Smooth muscle cell (in vitro differentiated cells): Measurements from ENCODE around the gene DLGAP1. TPM values are rescaled to one million over a fixed set of nuclear protein-coding genes. Genes with fewer than 3 reads are reported as not detected.
A peak's percentile ranks its signal among the peaks of the same experiment; 100 is the strongest.

Source experiments
- DNase-seq: peaks from one replicate; lab custom pipeline; 2025; ENCODE audit not compliant: unreplicated experiment; lab: John Stamatoyannopoulos, UW
- H2AFZ ChIP-seq: fragments of 200-600 bp; sonication (generic); 2 replicates; pipeline ENCODE4 v1.6.0; 2016; ENCODE audit warnings: antibody characterized with exemption, low read depth, mild to moderate bottlenecking
- H3F3A ChIP-seq: fragments of 200-600 bp; sonication (generic); 2 replicates; pipeline ENCODE4 v1.6.0; 2017; ENCODE audit warnings: antibody characterized with exemption, low read depth
- H3K27ac ChIP-seq: fragments of 200-600 bp; sonication (generic); 2 replicates; pipeline ENCODE4 v1.5.1; 2016; ENCODE audit warnings: low read depth, mild to moderate bottlenecking
- H3K27me3 ChIP-seq: fragments of 200-600 bp; sonication (generic); 2 replicates; pipeline ENCODE4 v1.6.1; 2016; ENCODE audit warnings: low read depth, mild to moderate bottlenecking
- H3K36me3 ChIP-seq: fragments of 200-600 bp; sonication (generic); 2 replicates; pipeline ENCODE4 v1.5.1; 2016; ENCODE audit warnings: low read depth
- H3K4me1 ChIP-seq: fragments of 200-600 bp; sonication (generic); 2 replicates; pipeline ENCODE4 v1.5.1; 2016; ENCODE audit warnings: low read depth
- H3K4me2 ChIP-seq: fragments of 200-600 bp; sonication (generic); 2 replicates; pipeline ENCODE4 v1.6.0; 2016; ENCODE audit warnings: mild to moderate bottlenecking
- H3K4me3 ChIP-seq: fragments of 200-600 bp; sonication (generic); 2 replicates; pipeline ENCODE4 v1.5.1; 2016; ENCODE audit warnings: mild to moderate bottlenecking
- H3K79me2 ChIP-seq: fragments of 200-600 bp; sonication (generic); 2 replicates; pipeline ENCODE4 v1.6.0; 2016; ENCODE audit warnings: low read depth, mild to moderate bottlenecking
- H3K9ac ChIP-seq: fragments of 200-600 bp; sonication (generic); 2 replicates; pipeline ENCODE4 v1.6.0; 2016; ENCODE audit warnings: low read depth
- H3K9me3 ChIP-seq: fragments of 200-600 bp; sonication (generic); replicated peaks from 2 replicates; pipeline ENCODE4 v1.5.1; 2016; ENCODE audit warnings: low read depth
- H4K20me1 ChIP-seq: fragments of 200-600 bp; sonication (generic); 2 replicates; pipeline ENCODE4 v1.6.0; 2016; ENCODE audit warnings: low read depth
- CTCF ChIP-seq: fragments of 200-600 bp; sonication (generic); IDR thresholded peaks from 2 replicates; pipeline ENCODE4 v1.5.1; 2017; ENCODE audit warnings: borderline replicate concordance, mild to moderate bottlenecking, antibody characterized with exemption; ENCODE audit not compliant: insufficient read depth, poor library complexity, severe bottlenecking
- WGBS: methylation state at CpG from one replicate; pipeline ENCODE4 v1.1.7; 2016; ENCODE audit warnings: low lambda C conversion rate; 5-methylcytosine and 5-hydroxymethylcytosine counted together
- polyA plus RNA-seq: library from polyadenylated mRNA; unstranded; fragments of >200 nt; fragmentation: Nextera tagmentation; extraction: Ambion mirVana; gene quantifications from 2 replicates; pipeline ENCODE4 v1.2.1, GENCODE V29; 2016
- total RNA-seq: library from RNA; depleted of rRNA; stranded (reverse); fragments of >200 nt; gene quantifications from 2 replicates; pipeline ENCODE4 v1.2.3, GENCODE V29; 2014

DLGAP1 gene
- total and polyA plus RNA-seq, 2 experiments from 2014 or later = 2.6 to 11.3 TPM

DNA sequence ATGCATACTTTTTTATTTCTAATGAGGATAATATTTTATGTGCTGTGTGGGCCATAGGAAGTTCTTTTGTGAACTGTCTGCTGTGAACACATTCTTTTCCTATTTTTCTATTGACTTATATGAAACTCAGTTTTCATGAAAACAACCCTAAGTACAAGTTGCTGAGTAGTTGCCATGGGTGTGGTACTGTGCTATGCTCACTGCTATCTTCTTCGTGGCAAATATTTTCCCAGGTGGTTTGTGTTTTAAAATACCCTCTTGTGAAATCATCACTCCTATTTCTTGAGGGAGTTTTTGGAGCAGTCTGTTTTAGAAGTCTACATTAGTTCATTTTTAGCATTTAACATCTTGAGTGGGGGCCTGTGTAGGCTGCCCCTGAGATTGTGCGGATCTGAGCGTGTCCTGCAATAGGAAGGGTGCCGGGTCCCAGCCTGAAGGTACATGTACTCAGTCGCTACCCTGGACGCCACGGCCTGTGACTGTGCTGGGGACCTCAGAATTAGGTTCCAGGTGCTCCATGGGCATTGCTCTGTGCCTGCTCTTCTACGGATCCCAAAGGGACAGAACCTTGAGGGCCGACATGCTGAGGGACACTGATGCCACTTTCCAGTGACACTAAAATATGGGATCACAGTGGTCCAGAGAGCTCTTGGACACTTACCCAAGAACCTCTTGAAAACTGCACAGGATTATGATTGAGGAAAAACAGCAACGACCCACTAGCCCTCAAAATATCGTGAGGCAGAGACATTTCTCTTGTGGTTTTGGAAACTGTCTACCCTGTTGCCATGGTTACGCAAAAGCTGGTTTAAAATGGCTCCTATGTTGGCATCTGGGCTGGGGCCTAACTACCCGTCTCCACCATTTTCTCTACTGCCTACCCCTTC is 524.7 kb downstream of the DLGAP1 start:
- WGBS = 93% methylated on average over 13 of the region's 13 CpGs
- no peaks in the 10 kb centered on the region for H3K9me3 ChIP-seq
- H3F3A ChIP-seq = no peaks in the 10 kb centered on the region
- no peak overlapping the region for H3K27ac ChIP-seq
- no peak overlapping the region for H3K9ac ChIP-seq
- no peaks in the 10 kb centered on the region for H3K27me3 ChIP-seq
- H3K4me1 ChIP-seq = peaks cover 13% of the 10 kb centered on the region
- H3K4me2 ChIP-seq = no peak overlapping the region
- DNase-seq = no peak
- no peaks in the 10 kb centered on the region for H3K36me3 ChIP-seq
- no peak overlapping the region for H2AFZ ChIP-seq
- no peak overlapping the region for H3K4me3 ChIP-seq
- no peaks in the 10 kb centered on the region for H3K79me2 ChIP-seq
- no peaks in the 10 kb centered on the region for H4K20me1 ChIP-seq
- TF ChIP-seq CTCF = no peak

DNA sequence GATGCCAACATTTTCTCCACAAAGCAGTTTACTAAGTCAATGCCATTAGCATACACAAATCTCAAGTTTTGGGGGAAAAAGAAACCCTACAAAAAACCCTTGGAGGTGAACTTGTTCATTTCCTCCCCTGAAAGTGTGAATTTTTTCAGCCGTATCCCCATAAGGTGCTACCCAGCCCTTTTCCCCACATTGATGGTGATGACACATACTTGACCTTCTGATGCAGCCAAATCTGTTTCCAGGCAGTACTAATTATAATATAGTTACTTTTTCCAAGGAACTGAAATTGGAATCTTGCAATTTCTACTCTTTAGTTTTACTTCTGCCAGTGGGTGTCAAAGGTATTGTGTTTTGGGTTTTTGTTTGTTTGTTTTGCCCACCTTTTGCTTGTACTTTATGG is 530.7 kb downstream of the DLGAP1 start:
- no peak for DNase-seq
- Histone ChIP-seq H3F3A (no peaks in the 10 kb centered on the region), H3K4me1 (peaks cover 9% of the 10 kb centered on the region), H3K79me2 (no peaks in the 10 kb centered on the region), H3K4me3 (no peak overlapping the region), H3K9me3 (no peaks in the 10 kb centered on the region), H3K27ac (peak overlapping the region; percentile 79), H3K4me2 (peak overlapping the region; percentile 65), H3K36me3 (no peaks in the 10 kb centered on the region), H2AFZ (no peak overlapping the region), H3K9ac (no peak overlapping the region), H3K27me3 (no peaks in the 10 kb centered on the region), H4K20me1 (no peaks in the 10 kb centered on the region)
- WGBS = 67% methylated on average over 1 of the region's 1 CpG
- no peak for TF ChIP-seq CTCF

DNA sequence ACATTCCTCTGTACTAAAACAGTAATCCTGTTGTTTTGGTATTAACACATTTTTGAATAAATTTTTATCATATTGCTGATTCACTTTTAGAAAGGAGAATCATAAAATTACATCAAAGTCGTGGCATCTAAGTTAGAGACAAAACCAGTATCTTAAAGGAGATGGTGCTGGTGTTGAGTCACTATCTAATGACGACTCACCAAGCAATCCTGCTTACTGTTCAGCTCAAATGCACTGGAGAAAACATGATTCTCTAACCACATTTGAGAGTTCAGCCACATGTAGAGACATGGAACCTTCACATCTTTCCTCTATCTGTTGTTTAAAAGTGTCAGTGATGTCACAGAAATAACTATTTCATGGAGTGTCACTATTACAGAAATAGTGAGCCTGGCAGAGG is 531.4 kb downstream of the DLGAP1 start:
- Histone ChIP-seq H3K9me3 (no peaks in the 10 kb centered on the region), H3K27ac (peak overlapping the region; percentile 79), H3F3A (no peaks in the 10 kb centered on the region), H2AFZ (no peak overlapping the region), H3K4me3 (no peak overlapping the region), H3K36me3 (no peaks in the 10 kb centered on the region), H3K9ac (peak overlapping the region; percentile 9), H3K4me2 (peak overlapping the region; percentile 65), H3K27me3 (no peaks in the 10 kb centered on the region), H3K4me1 (peaks cover 9% of the 10 kb centered on the region), H3K79me2 (no peaks in the 10 kb centered on the region), H4K20me1 (no peaks in the 10 kb centered on the region)
- no peak for DNase-seq
- WGBS = 10% methylated on average over 2 of the region's 2 CpGs
- TF ChIP-seq CTCF = no peak

DNA sequence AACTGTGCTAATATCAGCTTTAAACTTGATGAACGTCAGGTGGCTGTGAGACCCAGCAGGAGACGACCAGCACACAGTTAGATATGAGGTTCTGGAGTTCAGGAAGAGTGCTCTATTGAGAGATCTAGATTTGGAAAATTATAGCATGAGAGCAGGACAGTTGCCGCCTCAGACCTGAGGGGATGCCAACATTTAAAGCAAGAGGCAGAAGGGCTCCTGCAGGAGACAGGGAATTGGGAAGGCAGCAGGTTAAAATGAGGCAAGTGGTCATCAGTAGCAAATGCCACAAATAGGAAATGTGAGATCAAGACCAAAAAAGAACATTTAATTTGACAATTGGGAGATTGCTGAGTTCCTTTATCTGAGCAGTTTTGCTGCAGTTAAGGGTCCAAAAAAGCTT is 533.3 kb downstream of the DLGAP1 start:
- no peak for DNase-seq
- Histone ChIP-seq H3K79me2 (no peaks in the 10 kb centered on the region), H3K4me3 (no peak overlapping the region), H4K20me1 (no peaks in the 10 kb centered on the region), H3K36me3 (no peaks in the 10 kb centered on the region), H3K9ac (no peak overlapping the region), H3K27ac (no peak overlapping the region), H2AFZ (no peak overlapping the region), H3K4me2 (no peak overlapping the region), H3K9me3 (no peaks in the 10 kb centered on the region), H3K27me3 (no peaks in the 10 kb centered on the region), H3F3A (no peaks in the 10 kb centered on the region), H3K4me1 (peaks cover 9% of the 10 kb centered on the region)
- WGBS = 95% methylated on average over 3 of the region's 3 CpGs
- no peak for TF ChIP-seq CTCF
